GM12864 (cell line): Measurements from ENCODE around the gene SPDEF.

ENCODE experiments used
- DNase-seq: peaks from one replicate; pipeline ENCODE4 v3.0.0-alpha.2; 2011; ENCODE audit warnings: low read depth
- H3K4me3 ChIP-seq: 2 replicates; pipeline ENCODE4 v1.5.1; 2011; ENCODE audit warnings: mild to moderate bottlenecking, low read depth, low read length, control low read depth
- TF ChIP-seq, protein P1 (sequence below): IDR thresholded peaks from 2 replicates; pipeline ENCODE4 v1.5.1; 2011; ENCODE audit warnings: low read depth, mild to moderate bottlenecking, moderate library complexity, low read length, control low read depth, inconsistent platforms; ENCODE audit errors: missing control alignments

SPDEF gene

DNA sequence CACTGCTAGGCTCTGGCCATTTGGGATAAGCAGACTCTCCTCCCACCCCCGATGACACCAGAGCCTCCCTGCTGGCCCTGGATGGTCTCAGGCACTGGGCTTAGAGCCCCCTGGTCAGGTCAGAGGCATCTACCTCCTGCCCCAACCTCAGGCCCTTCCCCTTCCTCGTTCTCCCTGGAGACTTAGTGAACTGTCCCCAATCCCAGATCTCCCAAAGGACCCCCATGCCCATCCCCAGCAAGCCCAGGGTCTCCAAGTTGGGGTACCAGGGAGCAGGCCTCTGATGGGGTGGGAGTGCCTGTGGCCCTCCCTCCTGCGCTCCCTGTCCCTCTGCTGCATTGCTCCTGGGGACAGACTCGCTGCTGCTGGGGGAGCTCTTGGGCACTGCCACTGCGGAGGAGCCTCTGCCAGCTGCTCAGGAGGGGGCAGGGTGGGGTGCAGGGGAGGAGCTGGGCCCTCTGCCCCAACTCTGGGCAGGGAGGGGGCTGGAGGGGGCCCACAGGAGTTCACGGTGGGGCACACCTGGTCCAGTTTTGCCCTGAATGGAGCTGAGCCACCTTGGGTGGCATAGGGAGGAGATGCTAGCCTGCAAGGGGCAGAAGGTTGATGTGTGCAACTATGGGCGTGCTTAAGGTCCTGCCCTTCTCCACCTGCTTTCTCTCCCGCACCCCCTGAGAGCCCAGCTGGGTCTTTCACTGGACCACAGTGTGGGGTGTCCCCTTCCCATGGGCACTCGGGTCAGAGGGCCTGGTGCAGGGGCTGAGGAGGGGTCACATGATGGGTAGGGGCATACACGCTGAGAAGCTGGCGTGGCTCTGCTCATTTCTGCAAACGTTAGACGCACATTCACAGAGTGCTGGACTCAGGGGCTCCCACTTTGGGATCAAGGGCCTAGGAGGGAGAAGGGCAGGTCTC lies 40.4 kb downstream of the SPDEF start:
- TF ChIP-seq, protein P1, sequence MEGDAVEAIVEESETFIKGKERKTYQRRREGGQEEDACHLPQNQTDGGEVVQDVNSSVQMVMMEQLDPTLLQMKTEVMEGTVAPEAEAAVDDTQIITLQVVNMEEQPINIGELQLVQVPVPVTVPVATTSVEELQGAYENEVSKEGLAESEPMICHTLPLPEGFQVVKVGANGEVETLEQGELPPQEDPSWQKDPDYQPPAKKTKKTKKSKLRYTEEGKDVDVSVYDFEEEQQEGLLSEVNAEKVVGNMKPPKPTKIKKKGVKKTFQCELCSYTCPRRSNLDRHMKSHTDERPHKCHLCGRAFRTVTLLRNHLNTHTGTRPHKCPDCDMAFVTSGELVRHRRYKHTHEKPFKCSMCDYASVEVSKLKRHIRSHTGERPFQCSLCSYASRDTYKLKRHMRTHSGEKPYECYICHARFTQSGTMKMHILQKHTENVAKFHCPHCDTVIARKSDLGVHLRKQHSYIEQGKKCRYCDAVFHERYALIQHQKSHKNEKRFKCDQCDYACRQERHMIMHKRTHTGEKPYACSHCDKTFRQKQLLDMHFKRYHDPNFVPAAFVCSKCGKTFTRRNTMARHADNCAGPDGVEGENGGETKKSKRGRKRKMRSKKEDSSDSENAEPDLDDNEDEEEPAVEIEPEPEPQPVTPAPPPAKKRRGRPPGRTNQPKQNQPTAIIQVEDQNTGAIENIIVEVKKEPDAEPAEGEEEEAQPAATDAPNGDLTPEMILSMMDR: no peak
- H3K4me3 ChIP-seq: no peak overlapping the region
- DNase-seq: no peak

DNA sequence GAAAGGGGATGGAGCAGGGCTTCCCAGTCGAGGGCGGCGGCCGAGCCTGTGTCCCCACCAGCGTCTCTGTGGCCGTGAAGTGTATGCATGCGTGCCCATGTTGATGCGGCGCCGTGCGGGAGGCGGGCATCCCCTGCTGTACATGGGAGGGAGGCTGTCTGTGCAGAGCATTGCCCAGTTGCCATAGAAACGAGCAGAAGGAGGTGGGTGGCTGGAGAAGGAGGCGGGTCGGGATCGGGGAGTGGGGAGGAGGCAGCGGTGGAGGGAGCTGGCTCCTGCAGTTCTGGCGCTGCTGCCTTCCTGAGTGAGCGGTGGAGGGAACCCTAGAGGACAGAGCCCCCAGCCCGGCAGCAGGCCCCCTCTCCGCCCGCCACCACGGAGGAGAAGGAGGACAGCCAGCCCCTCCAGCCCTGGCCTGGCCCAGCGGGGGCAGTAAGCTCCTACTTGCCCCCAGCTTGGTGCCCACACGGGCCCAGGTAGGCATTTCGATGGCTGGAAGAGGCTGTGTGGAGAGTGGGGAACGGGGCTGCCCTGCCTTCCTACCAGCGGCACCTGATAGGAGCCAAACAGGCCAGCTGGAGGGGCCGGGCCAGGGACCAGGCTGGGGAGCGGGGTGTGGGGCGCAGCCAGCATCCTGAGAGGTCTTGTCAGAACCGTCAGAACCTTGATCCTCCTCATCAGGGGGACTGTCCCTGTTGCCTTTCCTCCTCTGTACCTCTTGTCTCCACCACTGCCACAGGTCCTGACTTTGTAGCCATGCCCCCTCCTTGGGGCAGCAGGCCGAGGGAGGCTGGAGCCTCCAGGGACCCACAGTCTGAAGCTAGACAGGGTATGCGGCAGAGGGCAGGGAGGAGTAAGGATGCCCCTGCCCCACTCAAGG lies 41.3 kb downstream of the SPDEF start:
- no peak for DNase-seq
- TF ChIP-seq, protein P1: no peak
- no peak overlapping the region for H3K4me3 ChIP-seq

DNA sequence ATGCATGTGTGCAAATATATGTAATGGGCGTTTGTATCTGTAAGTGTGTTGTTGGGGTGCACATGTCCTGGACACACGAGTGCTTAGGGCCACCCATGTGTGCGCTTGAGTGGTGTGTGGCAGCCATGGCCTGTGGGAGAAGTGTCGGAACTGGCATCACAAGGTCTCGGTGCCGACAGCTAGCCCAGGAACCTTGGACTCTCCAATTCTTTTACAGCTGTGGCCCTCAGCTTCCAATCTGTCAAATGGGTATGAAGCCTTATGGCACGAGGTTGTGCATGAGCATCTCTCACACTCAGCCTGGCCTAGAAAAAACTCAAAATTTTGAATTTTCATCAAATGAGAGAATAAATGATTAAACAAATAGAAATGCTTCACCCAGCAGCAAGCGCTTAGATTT lies 42.0 kb downstream of the SPDEF start:
- TF ChIP-seq, protein P1: no peak
- no peak for DNase-seq
- H3K4me3 ChIP-seq: no peak overlapping the region

DNA sequence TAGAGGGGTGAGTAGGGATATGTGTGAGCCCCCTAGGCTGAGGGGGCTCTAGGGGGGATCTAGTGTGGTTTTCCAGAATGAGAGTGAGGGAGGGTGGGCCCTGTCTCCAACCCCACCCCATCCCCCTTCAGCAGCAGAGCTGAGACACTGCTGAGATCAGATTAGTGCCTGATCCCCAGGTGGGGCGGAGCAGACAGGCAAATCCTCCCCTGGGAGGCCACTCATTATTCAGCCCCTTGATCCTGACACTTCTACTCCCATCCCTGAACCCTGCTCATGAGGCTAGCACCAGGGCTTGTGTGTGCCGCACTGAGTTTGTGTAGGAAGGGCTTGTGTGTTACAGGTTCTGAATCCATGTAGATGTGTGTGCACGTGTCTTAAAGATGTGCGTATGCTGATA lies 42.5 kb downstream of the SPDEF start:
- TF ChIP-seq, protein P1: no peak
- no peak for DNase-seq
- H3K4me3 ChIP-seq: no peak overlapping the region

DNA sequence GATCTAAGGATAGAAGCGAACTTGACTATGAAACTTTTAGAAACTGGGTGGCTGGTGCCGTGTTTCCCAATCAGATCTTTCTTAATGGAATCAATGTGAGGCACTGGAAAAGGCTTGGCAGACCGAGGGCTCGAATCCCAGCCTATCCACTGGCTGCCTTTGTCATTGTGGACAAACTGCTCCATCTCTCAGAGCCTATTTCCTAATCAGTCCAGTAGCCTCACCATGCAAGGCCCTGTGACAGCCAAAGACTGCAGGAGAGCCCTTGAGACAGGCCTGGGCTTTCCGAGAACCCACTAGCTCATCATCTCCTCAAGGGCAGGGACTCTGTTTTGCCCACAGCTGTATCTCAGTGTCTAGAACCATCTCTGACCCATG lies 43.4 kb downstream of the SPDEF start:
- no peak overlapping the region for H3K4me3 ChIP-seq
- no peak for DNase-seq
- TF ChIP-seq, protein P1: no peak

DNA sequence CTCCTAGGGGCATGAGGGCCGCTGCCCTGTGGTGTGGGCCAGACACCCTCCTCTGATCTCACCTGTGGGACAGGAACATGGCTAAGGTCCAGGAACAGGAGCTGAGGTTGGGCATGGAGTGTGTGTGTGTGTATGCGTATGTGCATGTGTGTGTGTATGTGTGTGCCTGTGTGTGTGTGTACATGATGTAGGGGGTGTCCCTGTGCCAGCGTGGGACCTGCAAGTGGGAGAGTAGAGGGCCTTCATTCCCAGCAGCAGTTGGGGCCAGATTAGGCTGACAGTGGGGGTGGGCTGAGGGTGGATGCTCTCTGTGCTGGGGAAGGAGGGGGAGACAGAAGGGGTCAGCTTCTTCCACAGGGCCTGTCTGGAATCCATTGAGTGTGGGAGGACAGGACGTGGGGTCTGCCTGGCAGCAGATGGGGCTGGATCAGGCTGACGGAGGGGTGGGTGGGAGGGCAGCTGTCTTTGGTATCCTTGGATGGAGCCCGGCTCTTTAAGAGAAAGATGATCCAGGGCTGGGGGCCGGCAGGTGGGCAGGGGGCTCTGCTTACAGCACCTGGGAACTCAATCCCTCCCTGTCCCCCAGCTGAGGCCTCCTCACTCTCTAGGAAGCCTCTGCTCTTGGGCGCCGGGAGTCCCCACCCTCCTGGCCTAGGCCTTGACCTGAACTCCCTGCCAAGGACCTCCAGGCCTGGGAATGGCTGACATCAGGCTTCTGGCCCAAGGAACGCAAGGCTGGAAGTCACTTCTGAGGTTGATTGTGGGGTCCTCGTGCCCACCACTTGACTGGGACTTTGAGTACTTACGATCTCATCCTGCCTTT lies 44.0 kb downstream of the SPDEF start:
- TF ChIP-seq, protein P1: no peak
- no peak for DNase-seq
- H3K4me3 ChIP-seq: no peak overlapping the region
